A673 (cell line): Measurements from ENCODE around the gene ROR1.

Source experiments
- EZH2 ChIP-seq: fragments of 200-600 bp; sonication (generic); IDR thresholded peaks from 2 replicates; pipeline ENCODE4 v1.6.1; 2017; ENCODE audit warnings: borderline replicate concordance, low read depth, mild to moderate bottlenecking, mixed read lengths, antibody characterized with exemption, low read length; ENCODE audit not compliant: poor library complexity, severe bottlenecking
- TF ChIP-seq, protein P1 (sequence below): fragments of 300-800, 200-600 bp; sonication (generic); conservative IDR thresholded peaks from 2 replicates; pipeline ENCODE4 v1.5.1; 2017; ENCODE audit warnings: low read depth, mild to moderate bottlenecking, antibody characterized with exemption, low read length, moderate library complexity, mixed read lengths

DNA sequence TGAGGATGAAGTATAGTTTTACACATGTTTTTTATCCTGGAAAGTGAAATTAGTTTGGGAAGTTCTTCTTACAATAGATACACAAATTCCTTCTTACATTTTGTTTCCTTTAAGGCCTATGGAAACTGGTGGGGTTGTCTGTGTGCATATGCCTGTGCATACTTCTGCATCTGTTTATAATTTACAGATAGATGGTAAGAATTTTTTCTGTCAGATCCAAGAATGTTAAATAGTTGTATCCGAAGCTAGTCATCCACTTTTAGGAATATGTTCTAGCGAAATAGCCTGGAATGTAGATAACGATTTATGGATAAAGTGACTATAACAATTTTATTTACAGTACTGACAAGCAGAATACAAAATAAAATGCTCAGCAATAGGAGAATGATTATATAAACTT, 194.1 kb downstream of the ROR1 start:
- TF ChIP-seq, protein P1, sequence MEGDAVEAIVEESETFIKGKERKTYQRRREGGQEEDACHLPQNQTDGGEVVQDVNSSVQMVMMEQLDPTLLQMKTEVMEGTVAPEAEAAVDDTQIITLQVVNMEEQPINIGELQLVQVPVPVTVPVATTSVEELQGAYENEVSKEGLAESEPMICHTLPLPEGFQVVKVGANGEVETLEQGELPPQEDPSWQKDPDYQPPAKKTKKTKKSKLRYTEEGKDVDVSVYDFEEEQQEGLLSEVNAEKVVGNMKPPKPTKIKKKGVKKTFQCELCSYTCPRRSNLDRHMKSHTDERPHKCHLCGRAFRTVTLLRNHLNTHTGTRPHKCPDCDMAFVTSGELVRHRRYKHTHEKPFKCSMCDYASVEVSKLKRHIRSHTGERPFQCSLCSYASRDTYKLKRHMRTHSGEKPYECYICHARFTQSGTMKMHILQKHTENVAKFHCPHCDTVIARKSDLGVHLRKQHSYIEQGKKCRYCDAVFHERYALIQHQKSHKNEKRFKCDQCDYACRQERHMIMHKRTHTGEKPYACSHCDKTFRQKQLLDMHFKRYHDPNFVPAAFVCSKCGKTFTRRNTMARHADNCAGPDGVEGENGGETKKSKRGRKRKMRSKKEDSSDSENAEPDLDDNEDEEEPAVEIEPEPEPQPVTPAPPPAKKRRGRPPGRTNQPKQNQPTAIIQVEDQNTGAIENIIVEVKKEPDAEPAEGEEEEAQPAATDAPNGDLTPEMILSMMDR: no peak
- no peak for TF ChIP-seq EZH2
